Psoas muscle (tissue), 8 donors: Measurements from ENCODE around the gene LTC4S. TPM values are rescaled to one million over a fixed set of nuclear protein-coding genes. Genes with fewer than 3 reads are reported as not detected.
A peak's percentile ranks its signal among the peaks of the same experiment; 100 is the strongest.

Experiments used
- ATAC-seq, 4 donors: fragments of 200-7000 bp; cut with Tn5 transposase; one replicate each; pipeline ENCODE4 v1.9.1; 2020; ENCODE audit warnings: moderate library complexity in 3 of 4, mild to moderate bottlenecking in 2 of 4
- DNase-seq, 2 donors: peaks; one replicate each; pipeline ENCODE4 v3.0.0-alpha.2; 2020
- H3K27ac ChIP-seq: fragments of 200-600 bp; one replicate; pipeline ENCODE4 v1.8.0; 2022
- H3K27me3 ChIP-seq, 3 donors: fragments of 200-600 bp in 1 of 3; one replicate each; pipeline versions ENCODE4 v1.6.1 to v1.8.0; 2013 to 2022; ENCODE audit warnings: low read length in 2 of 3, mild to moderate bottlenecking in 2 of 3, moderate library complexity in 1 of 3; ENCODE audit not compliant: insufficient read depth in 3 of 3
- H3K36me3 ChIP-seq, 2 donors: fragments of 200-600 bp in 1 of 2; one replicate each; pipeline versions ENCODE4 v1.6.1 to v1.8.0; 2013 to 2022; ENCODE audit warnings: low read depth in 1 of 2, mild to moderate bottlenecking in 1 of 2, moderate library complexity in 1 of 2; ENCODE audit not compliant: insufficient read depth in 1 of 2
- H3K4me1 ChIP-seq: fragments of 200-600 bp; one replicate; pipeline ENCODE4 v1.8.0; 2022
- H3K4me3 ChIP-seq: fragments of 200-600 bp; one replicate; pipeline ENCODE4 v1.8.0; 2022; ENCODE audit warnings: mild to moderate bottlenecking
- H3K9me3 ChIP-seq: fragments of 200-600 bp; one replicate; pipeline ENCODE4 v1.8.0; 2022
- WGBS, 3 donors: extraction: QIAGEN DNeasy Blood & Tissue Kit; methylation state at CpG; one replicate each; pipeline versions ENCODE4 v1.1.6 to v1.1.7; 2013; 5-methylcytosine and 5-hydroxymethylcytosine counted together
- intact Hi-C, 2 donors: fragments of 100-400 bp; cut with DNase I; formaldehyde crosslinking; loops; one replicate each; pipeline versions ENCODE4 v1.11.0 to v1.14.2; 2022
- polyA plus RNA-seq, 3 donors: library from polyadenylated mRNA; stranded (reverse); fragments of 200-250 nt; gene quantifications; one replicate each; pipeline ENCODE4 v1.2.3, GENCODE V29; 2013
- total RNA-seq, 4 donors: library from RNA; stranded (reverse); fragmentation: NEBNext Ultra II Directional in 2 of 4; extraction: Animal tissue kit (Norgen Biotek cat#: 25700) in 2 of 4; gene quantifications; one replicate each; pipeline versions ENCODE4 v1.2.1 to v1.2.4, GENCODE V29; 2021 to 2023
- TF ChIP-seq, protein P1 (sequence below): fragments of 200-600 bp; IDR thresholded peaks from one replicate; pipeline ENCODE4 v1.8.0; 2022; ENCODE audit warnings: antibody characterized with exemption
- donor health status: healthy with polysubstance abuse.
- donor health status: DM: no; HTN: no; CAD: no; lungs with moderate emphysema.
- donor health status: Bipolar disorder and iron deficiency.
- donor health status: healthy.
- donor health status: DM: yes; HTN: yes; CAD: no.
- donor health status: DM: no; HTN: no; CAD: no.
- donor health status: DM: no; HTN: no; CAD: no.
- donor health status: DM: yes; HTN: yes; CAD: no.

LTC4S gene
- total and polyA plus RNA-seq, 7 donors, result 1.5 to 6.7 (median 2.2) TPM

- Histone ChIP-seq H3K9me3 (no peaks in the 10 kb centered on the region), H3K36me3 (peaks cover 10 to 75% of the 10 kb centered on the region in 2 donors), H3K4me3 (peak overlapping the region; percentile 99), H3K27me3 (no peaks in the 10 kb centered on the region), H3K27ac (peak overlapping the region; percentile 100), H3K4me1 (peaks cover 74% of the 10 kb centered on the region)
- no peak for ATAC-seq
- peak in 1 of 2 donors; percentile 45 for DNase-seq
- 78 to 90% (median 81%) methylated on average over 22 of the region's 22 CpGs for WGBS, 3 donors
- intact Hi-C loops, result no loop called here
- TF ChIP-seq, protein P1, sequence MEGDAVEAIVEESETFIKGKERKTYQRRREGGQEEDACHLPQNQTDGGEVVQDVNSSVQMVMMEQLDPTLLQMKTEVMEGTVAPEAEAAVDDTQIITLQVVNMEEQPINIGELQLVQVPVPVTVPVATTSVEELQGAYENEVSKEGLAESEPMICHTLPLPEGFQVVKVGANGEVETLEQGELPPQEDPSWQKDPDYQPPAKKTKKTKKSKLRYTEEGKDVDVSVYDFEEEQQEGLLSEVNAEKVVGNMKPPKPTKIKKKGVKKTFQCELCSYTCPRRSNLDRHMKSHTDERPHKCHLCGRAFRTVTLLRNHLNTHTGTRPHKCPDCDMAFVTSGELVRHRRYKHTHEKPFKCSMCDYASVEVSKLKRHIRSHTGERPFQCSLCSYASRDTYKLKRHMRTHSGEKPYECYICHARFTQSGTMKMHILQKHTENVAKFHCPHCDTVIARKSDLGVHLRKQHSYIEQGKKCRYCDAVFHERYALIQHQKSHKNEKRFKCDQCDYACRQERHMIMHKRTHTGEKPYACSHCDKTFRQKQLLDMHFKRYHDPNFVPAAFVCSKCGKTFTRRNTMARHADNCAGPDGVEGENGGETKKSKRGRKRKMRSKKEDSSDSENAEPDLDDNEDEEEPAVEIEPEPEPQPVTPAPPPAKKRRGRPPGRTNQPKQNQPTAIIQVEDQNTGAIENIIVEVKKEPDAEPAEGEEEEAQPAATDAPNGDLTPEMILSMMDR, result no peak
Measured at GRCh38 chr5:179823937-179824744, 30.4 kb downstream of the LTC4S start.

DNA sequence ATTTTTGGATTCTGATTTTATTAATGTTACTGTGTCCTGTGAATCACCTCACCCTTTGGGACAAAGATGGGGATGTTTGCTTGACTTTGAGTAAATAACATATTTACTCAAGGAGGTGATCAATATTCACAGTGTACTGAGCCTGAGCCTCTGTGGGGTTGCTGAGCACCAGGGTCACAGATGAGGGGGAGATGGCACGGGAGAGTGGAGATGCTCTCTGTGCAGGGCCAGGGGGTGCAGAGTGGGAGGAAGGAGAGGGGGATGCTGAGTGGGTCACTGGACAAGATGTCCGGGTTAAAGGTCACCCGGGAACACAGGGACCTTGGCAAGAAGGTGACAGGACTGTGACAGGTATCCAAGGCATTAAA lies 30.9 kb downstream of the LTC4S start:
- Histone ChIP-seq H3K27ac (no peak overlapping the region), H3K4me1 (peaks cover 74% of the 10 kb centered on the region), H3K27me3 (no peaks in the 10 kb centered on the region), H3K4me3 (peak overlapping the region; percentile 99), H3K36me3 (peaks cover 10 to 81% of the 10 kb centered on the region in 2 donors), H3K9me3 (no peaks in the 10 kb centered on the region)
- WGBS, 3 donors, result 65 to 81% (median 67%) methylated on average over 3 of the region's 3 CpGs
- ATAC-seq, result no peak
- TF ChIP-seq, protein P1, result no peak
- intact Hi-C loops, result no loop called here
- DNase-seq, result no peak

DNA sequence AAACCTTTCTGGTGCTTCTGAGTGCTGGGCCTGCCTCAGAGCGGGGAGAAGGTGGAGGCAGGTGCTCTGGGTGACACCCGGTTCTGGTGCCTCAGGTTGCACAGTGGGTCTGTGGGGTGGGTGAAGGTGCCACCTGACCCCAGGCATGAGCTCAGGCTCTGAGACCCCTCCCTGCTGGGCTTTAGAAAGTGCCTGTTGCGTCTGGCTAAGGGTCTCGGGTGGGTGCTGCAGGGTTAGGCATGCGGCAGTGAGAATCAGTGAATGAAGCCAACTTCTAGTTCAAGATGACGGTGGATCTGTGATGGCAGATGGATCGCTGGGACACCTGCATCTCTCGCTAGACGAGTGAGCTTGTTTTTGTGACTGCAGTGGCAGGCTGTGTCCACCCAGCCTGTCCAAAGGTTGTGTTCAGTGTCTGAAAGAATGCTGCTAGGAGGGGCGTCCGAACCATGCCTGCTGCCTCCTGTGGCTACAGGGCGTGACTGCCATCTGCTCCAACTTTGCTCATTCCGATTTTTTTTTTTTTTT lies 31.9 kb downstream of the LTC4S start:
- H3K27me3 ChIP-seq, result no peaks in the 10 kb centered on the region
- TF ChIP-seq, protein P1, result peak; percentile 11
- WGBS, 3 donors, result 54 to 71% (median 60%) methylated on average over 13 of the region's 13 CpGs
- intact Hi-C loops, result no loop called here
- H3K4me1 ChIP-seq, result peaks cover 78% of the 10 kb centered on the region
- H3K4me3 ChIP-seq, result peak overlapping the region; percentile 99
- no peaks in the 10 kb centered on the region for H3K9me3 ChIP-seq
- peak overlapping the region; percentile 51 for H3K27ac ChIP-seq
- H3K36me3 ChIP-seq, result peaks cover 10 to 91% of the 10 kb centered on the region in 2 donors
- ATAC-seq, result no peak
- no peak for DNase-seq

DNA sequence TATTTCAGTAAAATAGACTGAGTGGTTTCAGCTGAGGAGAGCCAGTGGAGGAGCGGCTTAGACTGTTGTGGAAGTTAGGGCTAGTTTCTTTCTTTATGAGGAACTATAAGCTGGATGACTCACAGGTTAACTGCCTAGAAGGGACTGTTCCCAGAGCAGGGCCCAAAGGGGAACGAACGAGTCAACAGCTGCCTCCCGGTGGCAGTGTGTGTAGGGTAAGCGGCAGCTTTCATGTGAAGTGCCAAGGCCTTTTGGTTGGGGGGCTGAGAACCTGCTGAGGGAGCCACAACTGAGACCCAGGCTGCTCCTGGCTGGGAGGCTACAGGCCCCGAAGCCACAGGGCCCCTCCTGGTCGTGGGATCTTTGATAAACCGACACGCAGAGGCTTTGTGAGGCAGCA lies 33.9 kb downstream of the LTC4S start:
- TF ChIP-seq, protein P1, result no peak
- peak; percentile 21 to 74 (median 47) for ATAC-seq
- H3K27ac ChIP-seq, result peak overlapping the region; percentile 63

More for the DNA sequence above, 33.9 kb downstream of the LTC4S start:
- Histone ChIP-seq H3K4me3 (no peak overlapping the region), H3K27me3 (no peaks in the 10 kb centered on the region), H3K9me3 (no peaks in the 10 kb centered on the region), H3K4me1 (peaks cover 85% of the 10 kb centered on the region), H3K36me3 (peaks cover 15 to 100% of the 10 kb centered on the region in 2 donors)
- intact Hi-C loops, result no loop called here
- 58 to 65% (median 64%) methylated on average over 9 of the region's 9 CpGs for WGBS, 3 donors
- peak in 1 of 2 donors; percentile 77 for DNase-seq
